HepG2 (cell line): ENCODE measurements around the gene SNX6. TPM values are rescaled to one million over a fixed set of nuclear protein-coding genes. Genes with fewer than 3 reads are reported as not detected.

Experiments
- DNMT1 ChIP-seq: sonication (generic); formaldehyde crosslinking; IDR thresholded peaks from 2 replicates; pipeline ENCODE4 v1.5.1; 2020; ENCODE audit warnings: mild to moderate bottlenecking, missing genetic modification reagents
- MLX ChIP-seq: IDR thresholded peaks from 2 replicates; pipeline ENCODE4 v1.6.1; 2016
- SAP130 ChIP-seq: IDR thresholded peaks from 2 replicates; pipeline ENCODE4 v1.6.1; 2016; ENCODE audit warnings: low read depth
- SIN3B ChIP-seq: fragments of 150-350 bp; IDR thresholded peaks from 2 replicates; pipeline ENCODE4 v1.6.1; 2014; ENCODE audit warnings: low read length
- SKIL ChIP-seq: sonication (generic); formaldehyde crosslinking; IDR thresholded peaks from 2 replicates; pipeline ENCODE4 v1.8.0; 2022; ENCODE audit warnings: missing genetic modification reagents, mild to moderate bottlenecking, moderate library complexity, borderline replicate concordance
- SMAD1 ChIP-seq: sonication (generic); formaldehyde crosslinking; IDR thresholded peaks from 2 replicates; pipeline ENCODE4 v1.4.0; 2020; ENCODE audit warnings: missing genetic modification reagents, low read depth, mild to moderate bottlenecking, borderline replicate concordance
- TGIF2 ChIP-seq: IDR thresholded peaks from 2 replicates; pipeline ENCODE4 v1.6.1; 2016; ENCODE audit warnings: control low read depth, missing compliant biosample characterization
- YEATS2 ChIP-seq: sonication (generic); formaldehyde crosslinking; IDR thresholded peaks from 2 replicates; pipeline ENCODE4 v1.4.0; 2020; ENCODE audit warnings: missing genetic modification reagents, borderline replicate concordance
- ZNF232 ChIP-seq: sonication (generic); formaldehyde crosslinking; IDR thresholded peaks from 2 replicates; pipeline ENCODE4 v1.4.0; 2020; ENCODE audit warnings: missing genetic modification reagents, borderline replicate concordance
- ZNF253 ChIP-seq: sonication (generic); formaldehyde crosslinking; IDR thresholded peaks from 2 replicates; pipeline ENCODE4 v1.8.0; 2022; ENCODE audit warnings: mild to moderate bottlenecking, missing genetic modification reagents, borderline replicate concordance
- ZNF430 ChIP-seq: sonication (generic); formaldehyde crosslinking; IDR thresholded peaks from 2 replicates; pipeline ENCODE4 v1.9.0; 2021; ENCODE audit warnings: mild to moderate bottlenecking, missing genetic modification reagents
- ZNF652 ChIP-seq: IDR thresholded peaks from 2 replicates; pipeline ENCODE4 v1.6.1; 2016; ENCODE audit warnings: low read depth, borderline replicate concordance
- ZNF83 ChIP-seq: sonication (generic); formaldehyde crosslinking; IDR thresholded peaks from 2 replicates; pipeline ENCODE4 v1.4.0; 2020; ENCODE audit warnings: missing genetic modification reagents, mild to moderate bottlenecking, borderline replicate concordance
- ZNF839 ChIP-seq: sonication (generic); formaldehyde crosslinking; IDR thresholded peaks from 2 replicates; pipeline ENCODE4 v1.4.0; 2020; ENCODE audit warnings: missing genetic modification reagents, mild to moderate bottlenecking, borderline replicate concordance
- ZNF883 ChIP-seq: sonication (generic); formaldehyde crosslinking; IDR thresholded peaks from 2 replicates; pipeline ENCODE4 v1.5.1; 2020; ENCODE audit warnings: mild to moderate bottlenecking, missing genetic modification reagents; ENCODE audit errors: not compliant biosample characterization
- ZSCAN25 ChIP-seq: sonication (generic); formaldehyde crosslinking; IDR thresholded peaks from 2 replicates; pipeline ENCODE4 v1.8.0; 2022; ENCODE audit warnings: mild to moderate bottlenecking, missing genetic modification reagents
- ZXDC ChIP-seq: sonication (generic); formaldehyde crosslinking; IDR thresholded peaks from 2 replicates; pipeline ENCODE4 v1.5.0; 2020; ENCODE audit warnings: mild to moderate bottlenecking, missing genetic modification reagents
- polyA plus RNA-seq, 8 experiments: library from polyadenylated mRNA; depleted of rRNA in 3 of 8; stranded (reverse) in 7 of 8; unstranded in 1 of 8; fragments of >200 nt; fragmentation: Illumina TruSeq in 4 of 8; extraction: Trizol in 4 of 8; gene quantifications; 2 replicates each; pipeline versions ENCODE4 v1.2.1 to v1.2.3, GENCODE V29; 2011 to 2016; ENCODE audit warnings: low read depth in 4 of 8, missing spikeins in 1 of 8, mixed read lengths in 1 of 8; ENCODE audit not compliant: insufficient read depth in 1 of 8
- total RNA-seq, 5 experiments: library from RNA; depleted of rRNA; stranded (reverse); fragments of >200 nt; fragmentation: Illumina TruSeq; extraction: Trizol; gene quantifications; 2 replicates each; pipeline ENCODE4 v1.2.3, GENCODE V29; 2016; ENCODE audit warnings: low read depth in 1 of 5
- TF ChIP-seq, protein P1 (sequence below): sonication (generic); formaldehyde crosslinking; IDR thresholded peaks from 2 replicates; pipeline ENCODE4 v1.4.0; 2020; ENCODE audit warnings: low read depth, missing genetic modification reagents

SNX6 gene
- total and polyA plus RNA-seq, 2 of the 13 experiments (the other 11 are each of a cell fraction or from before 2014, with no cell fraction given): 92.3 to 169 TPM

- peak; percentile 42; the same call in 1 of the 2 replicates for TF ChIP-seq ZSCAN25 (CRISPR knock-in tag)
- peak; percentile 62; the same call in 1 of the 2 replicates for TF ChIP-seq YEATS2 (CRISPR knock-in tag)
- 0 out of 2 replicates have a peak, but pooled peaks have one; percentile 8 for TF ChIP-seq ZNF652
- peak; percentile 44 for TF ChIP-seq ZNF883 (CRISPR knock-in tag)
- peak; percentile 44; the same call in 1 of the 2 replicates for TF ChIP-seq ZNF83 (CRISPR knock-in tag)
- TF ChIP-seq SKIL (CRISPR knock-in tag): 0 out of 2 replicates have a peak, but pooled peaks have one; percentile 39
- TF ChIP-seq ZNF839 (CRISPR knock-in tag): peak; percentile 81; the same call in 1 of the 2 replicates
- peak; percentile 72; the same call in 1 of the 2 replicates for TF ChIP-seq SMAD1 (CRISPR knock-in tag)
- 0 out of 2 replicates have a peak, but pooled peaks have one; percentile 14 for TF ChIP-seq MLX (CRISPR knock-in tag)
- peak; percentile 90; the same call in 1 of the 2 replicates for TF ChIP-seq ZXDC (CRISPR knock-in tag)
- 0 out of 2 replicates have a peak, but pooled peaks have one; percentile 75 for TF ChIP-seq DNMT1 (CRISPR knock-in tag)
- TF ChIP-seq ZNF253 (CRISPR knock-in tag): 0 out of 2 replicates have a peak, but pooled peaks have one; percentile 48
- TF ChIP-seq SIN3B: 0 out of 2 replicates have a peak, but pooled peaks have one; percentile 51
- TF ChIP-seq, protein P1, sequence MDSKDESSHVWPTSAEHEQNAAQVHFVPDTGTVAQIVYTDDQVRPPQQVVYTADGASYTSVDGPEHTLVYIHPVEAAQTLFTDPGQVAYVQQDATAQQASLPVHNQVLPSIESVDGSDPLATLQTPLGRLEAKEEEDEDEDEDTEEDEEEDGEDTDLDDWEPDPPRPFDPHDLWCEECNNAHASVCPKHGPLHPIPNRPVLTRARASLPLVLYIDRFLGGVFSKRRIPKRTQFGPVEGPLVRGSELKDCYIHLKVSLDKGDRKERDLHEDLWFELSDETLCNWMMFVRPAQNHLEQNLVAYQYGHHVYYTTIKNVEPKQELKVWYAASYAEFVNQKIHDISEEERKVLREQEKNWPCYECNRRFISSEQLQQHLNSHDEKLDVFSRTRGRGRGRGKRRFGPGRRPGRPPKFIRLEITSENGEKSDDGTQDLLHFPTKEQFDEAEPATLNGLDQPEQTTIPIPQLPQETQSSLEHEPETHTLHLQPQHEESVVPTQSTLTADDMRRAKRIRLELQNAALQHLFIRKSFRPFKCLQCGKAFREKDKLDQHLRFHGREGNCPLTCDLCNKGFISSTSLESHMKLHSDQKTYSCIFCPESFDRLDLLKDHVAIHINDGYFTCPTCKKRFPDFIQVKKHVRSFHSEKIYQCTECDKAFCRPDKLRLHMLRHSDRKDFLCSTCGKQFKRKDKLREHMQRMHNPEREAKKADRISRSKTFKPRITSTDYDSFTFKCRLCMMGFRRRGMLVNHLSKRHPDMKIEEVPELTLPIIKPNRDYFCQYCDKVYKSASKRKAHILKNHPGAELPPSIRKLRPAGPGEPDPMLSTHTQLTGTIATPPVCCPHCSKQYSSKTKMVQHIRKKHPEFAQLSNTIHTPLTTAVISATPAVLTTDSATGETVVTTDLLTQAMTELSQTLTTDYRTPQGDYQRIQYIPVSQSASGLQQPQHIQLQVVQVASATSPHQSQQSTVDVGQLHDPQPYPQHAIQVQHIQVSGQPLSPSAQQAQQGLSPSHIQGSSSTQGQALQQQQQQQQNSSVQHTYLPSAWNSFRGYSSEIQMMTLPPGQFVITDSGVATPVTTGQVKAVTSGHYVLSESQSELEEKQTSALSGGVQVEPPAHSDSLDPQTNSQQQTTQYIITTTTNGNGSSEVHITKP (CRISPR knock-in tag): peak; percentile 73
- TF ChIP-seq TGIF2 (CRISPR knock-in tag): 0 out of 2 replicates have a peak, but pooled peaks have one; percentile 45
- peak; percentile 72; the same call in 1 of the 2 replicates for TF ChIP-seq ZNF430
- peak; percentile 88; the same call in 1 of the 2 replicates for TF ChIP-seq ZNF232 (CRISPR knock-in tag)
- peak; percentile 59 for TF ChIP-seq SAP130 (CRISPR knock-in tag)
Observed at GRCh38 chr14:34540181-34541059, 89.5 kb downstream of the SNX6 start (continued).
